GM23338 (cell line): ENCODE results near the gene GPC5. TPM values are rescaled to one million over a fixed set of nuclear protein-coding genes. Genes with fewer than 3 reads are reported as not detected.

Experiments
- ATAC-seq: fragments of 200-7000 bp; cut with Tn5 transposase; 3 replicates; pipeline ENCODE4 v1.9.1; 2020
- DNase-seq: peaks from one replicate; pipeline ENCODE4 v3.0.0-alpha.2; 2015; ENCODE audit warnings: low spot score
- H2AFZ ChIP-seq: fragments of 200-600 bp; sonication (generic); 2 replicates; pipeline ENCODE4 v1.8.0; 2016; ENCODE audit warnings: antibody characterized with exemption, mild to moderate bottlenecking, moderate library complexity
- H3F3A ChIP-seq: fragments of 200-600 bp; sonication (generic); replicated peaks from 2 replicates; pipeline ENCODE4 v1.8.0; 2017; ENCODE audit warnings: antibody characterized with exemption, mixed run types, low read depth
- H3K27ac ChIP-seq: fragments of 200-600 bp; sonication (generic); 2 replicates; pipeline ENCODE4 v1.6.1; 2016; ENCODE audit warnings: low read depth
- H3K27me3 ChIP-seq: fragments of 200-600 bp; sonication (generic); 2 replicates; pipeline ENCODE4 v1.8.0; 2016; ENCODE audit warnings: mild to moderate bottlenecking, mixed run types, moderate library complexity; ENCODE audit not compliant: insufficient read depth
- H3K36me3 ChIP-seq: fragments of 200-600 bp; sonication (generic); 2 replicates; pipeline ENCODE4 v1.8.0; 2016; ENCODE audit warnings: mild to moderate bottlenecking; ENCODE audit not compliant: insufficient read depth
- H3K4me1 ChIP-seq: fragments of 200-600 bp; sonication (generic); 2 replicates; pipeline ENCODE4 v1.8.0; 2016; ENCODE audit warnings: mild to moderate bottlenecking, moderate library complexity; ENCODE audit not compliant: insufficient read depth
- H3K4me2 ChIP-seq: fragments of 200-600 bp; sonication (generic); 2 replicates; pipeline ENCODE4 v1.7.1; 2017; ENCODE audit warnings: mixed run types
- H3K4me3 ChIP-seq: fragments of 200-600 bp; sonication (generic); 2 replicates; pipeline ENCODE4 v1.6.1; 2016; ENCODE audit warnings: mixed run types
- H3K79me2 ChIP-seq: fragments of 200-600 bp; sonication (generic); replicated peaks from 2 replicates; pipeline ENCODE4 v1.8.0; 2017; ENCODE audit warnings: mild to moderate bottlenecking; ENCODE audit not compliant: insufficient read depth
- H3K9me2 ChIP-seq: fragments of 200-600 bp; sonication (generic); 2 replicates; pipeline ENCODE4 v1.8.0; 2017; ENCODE audit not compliant: insufficient read depth
- H4K20me1 ChIP-seq: fragments of 200-600 bp; sonication (generic); replicated peaks from 2 replicates; pipeline ENCODE4 v1.8.0; 2017; ENCODE audit warnings: mild to moderate bottlenecking; ENCODE audit not compliant: insufficient read depth
- H3K27ac Mint-ChIP-seq: 2 replicates; pipeline ENCODE4 v1.8.0; 2020; ENCODE audit warnings: inconsistent platforms, mild to moderate bottlenecking, moderate library complexity, mixed read lengths
- H3K27me3 Mint-ChIP-seq: 3 replicates; pipeline ENCODE4 v1.8.0; 2022; ENCODE audit warnings: low read depth, mild to moderate bottlenecking, moderate library complexity, mixed read lengths, inconsistent platforms; ENCODE audit not compliant: insufficient read depth, poor library complexity
- H3K36me3 Mint-ChIP-seq: 3 replicates; pipeline ENCODE4 v1.8.0; 2021; ENCODE audit warnings: low read depth, mild to moderate bottlenecking, inconsistent platforms, moderate library complexity, mixed read lengths
- H3K4me1 Mint-ChIP-seq: 3 replicates; pipeline ENCODE4 v1.8.0; 2020; ENCODE audit warnings: mild to moderate bottlenecking, inconsistent platforms, mixed read lengths
- H3K4me3 Mint-ChIP-seq: 3 replicates; pipeline ENCODE4 v1.8.0; 2021; ENCODE audit warnings: moderate library complexity, mild to moderate bottlenecking, inconsistent platforms, mixed read lengths
- H3K9me3 Mint-ChIP-seq: 3 replicates; pipeline ENCODE4 v1.8.0; 2020; ENCODE audit warnings: moderate library complexity, mild to moderate bottlenecking, inconsistent platforms, mixed read lengths
- CREB1 ChIP-seq: fragments of 250-450 bp; sonication (Bioruptor Pico); IDR thresholded peaks from 2 replicates; pipeline ENCODE4 v1.5.0; 2020; ENCODE audit warnings: low read depth, mild to moderate bottlenecking, moderate library complexity
- EZH2 ChIP-seq: fragments of 200-600 bp; sonication (generic); IDR thresholded peaks from one replicate; pipeline ENCODE4 v1.8.0; 2017; ENCODE audit warnings: antibody characterized with exemption, mild to moderate bottlenecking, low read depth; ENCODE audit not compliant: unreplicated experiment
- EZH2phosphoT487 ChIP-seq: fragments of 200-600 bp; sonication (generic); IDR thresholded peaks from one replicate; pipeline ENCODE4 v1.8.1; 2018; ENCODE audit warnings: antibody characterized with exemption; ENCODE audit not compliant: unreplicated experiment
- JUNB ChIP-seq: IDR thresholded peaks from one replicate; pipeline ENCODE4 v1.6.1; 2016; ENCODE audit warnings: antibody characterized with exemption; ENCODE audit not compliant: unreplicated experiment
- NANOG ChIP-seq: IDR thresholded peaks from 2 replicates; pipeline ENCODE4 v1.6.1; 2016; ENCODE audit warnings: antibody characterized with exemption, borderline replicate concordance
- POLR2AphosphoS5 ChIP-seq: IDR thresholded peaks from 2 replicates; pipeline ENCODE4 v1.6.1; 2016; ENCODE audit warnings: antibody characterized with exemption, low read depth
- ZNF331 ChIP-seq: fragments of 250-450 bp; sonication (Bioruptor Pico); IDR thresholded peaks from 2 replicates; pipeline ENCODE4 v1.5.0; 2020; ENCODE audit warnings: low read depth, mild to moderate bottlenecking, moderate library complexity
- polyA plus RNA-seq: library from polyadenylated mRNA; unstranded; fragments of >200 nt; fragmentation: Nextera tagmentation; extraction: Ambion mirVana; gene quantifications from 2 replicates; pipeline ENCODE4 v1.2.1, GENCODE V29; 2016
- total RNA-seq: library from RNA; depleted of rRNA; stranded (reverse); fragments of >200 nt; shearing (Covaris generic); gene quantifications from 2 replicates; pipeline ENCODE4 v1.2.3, GENCODE V29; 2014
- TF ChIP-seq, protein P1 (sequence below): IDR thresholded peaks from one replicate; pipeline ENCODE4 v1.6.1; 2018; ENCODE audit warnings: antibody characterized with exemption; ENCODE audit not compliant: unreplicated experiment

The GPC5 gene
- total and polyA plus RNA-seq, 2 experiments from 2014 or later, result 0.95 to 1.1 TPM

DNA sequence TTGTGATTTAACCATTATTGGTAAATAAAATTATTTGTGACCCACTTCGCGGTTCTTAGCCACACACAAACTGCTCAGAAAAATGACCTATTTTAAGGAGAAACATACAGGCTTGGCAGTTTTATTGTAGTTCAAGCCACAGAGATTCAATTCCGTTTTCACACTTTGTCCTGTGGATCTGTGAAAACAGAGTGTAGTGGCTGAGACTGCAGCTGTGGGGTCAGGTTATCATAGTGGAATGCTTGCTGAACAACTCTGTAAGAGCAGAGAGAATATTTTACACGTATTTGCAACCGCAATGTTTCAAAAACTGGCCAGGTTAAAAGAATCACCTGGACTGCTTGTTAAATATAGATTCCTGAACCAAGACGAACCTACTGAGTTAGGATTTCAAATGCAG is 292.5 kb downstream of the GPC5 start (continued):
- no peak for TF ChIP-seq NANOG

DNA sequence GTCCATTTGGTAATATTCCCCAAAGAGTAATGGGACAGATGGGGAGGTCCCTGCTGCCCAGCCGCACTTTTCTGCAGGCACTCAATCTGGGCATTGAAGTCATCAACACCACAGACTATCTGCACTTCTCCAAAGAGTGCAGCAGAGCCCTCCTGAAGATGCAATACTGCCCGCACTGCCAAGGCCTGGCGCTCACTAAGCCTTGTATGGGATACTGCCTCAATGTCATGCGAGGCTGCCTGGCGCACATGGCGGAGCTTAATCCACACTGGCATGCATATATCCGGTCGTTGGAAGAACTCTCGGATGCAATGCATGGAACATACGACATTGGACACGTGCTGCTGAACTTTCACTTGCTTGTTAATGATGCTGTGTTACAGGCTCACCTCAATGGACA is 295.0 kb downstream of the GPC5 start:
- H3K9me3 Mint-ChIP-seq, result no peaks in the 10 kb centered on the region
- DNase-seq (no peak), ATAC-seq (no peak)
- H3F3A ChIP-seq, result no peaks in the 10 kb centered on the region
- H4K20me1 ChIP-seq, result no peaks in the 10 kb centered on the region
- H3K4me1 Mint-ChIP-seq, result no peaks in the 10 kb centered on the region
- no peak overlapping the region for H2AFZ ChIP-seq
- no peaks in the 10 kb centered on the region for H3K9me2 ChIP-seq
- H3K27me3 ChIP-seq, result no peaks in the 10 kb centered on the region
- H3K4me1 ChIP-seq, result no peaks in the 10 kb centered on the region
- H3K27ac Mint-ChIP-seq, result no peak overlapping the region
- no peak overlapping the region for H3K4me2 ChIP-seq
- no peaks in the 10 kb centered on the region for H3K27me3 Mint-ChIP-seq
- no peaks in the 10 kb centered on the region for H3K36me3 Mint-ChIP-seq
- H3K79me2 ChIP-seq, result no peaks in the 10 kb centered on the region
- H3K36me3 ChIP-seq, result no peaks in the 10 kb centered on the region
- no peak for TF ChIP-seq EZH2
- TF ChIP-seq CREB1 (CRISPR knock-in tag), result no peak
- no peak for TF ChIP-seq JUNB
- TF ChIP-seq, protein P1, sequence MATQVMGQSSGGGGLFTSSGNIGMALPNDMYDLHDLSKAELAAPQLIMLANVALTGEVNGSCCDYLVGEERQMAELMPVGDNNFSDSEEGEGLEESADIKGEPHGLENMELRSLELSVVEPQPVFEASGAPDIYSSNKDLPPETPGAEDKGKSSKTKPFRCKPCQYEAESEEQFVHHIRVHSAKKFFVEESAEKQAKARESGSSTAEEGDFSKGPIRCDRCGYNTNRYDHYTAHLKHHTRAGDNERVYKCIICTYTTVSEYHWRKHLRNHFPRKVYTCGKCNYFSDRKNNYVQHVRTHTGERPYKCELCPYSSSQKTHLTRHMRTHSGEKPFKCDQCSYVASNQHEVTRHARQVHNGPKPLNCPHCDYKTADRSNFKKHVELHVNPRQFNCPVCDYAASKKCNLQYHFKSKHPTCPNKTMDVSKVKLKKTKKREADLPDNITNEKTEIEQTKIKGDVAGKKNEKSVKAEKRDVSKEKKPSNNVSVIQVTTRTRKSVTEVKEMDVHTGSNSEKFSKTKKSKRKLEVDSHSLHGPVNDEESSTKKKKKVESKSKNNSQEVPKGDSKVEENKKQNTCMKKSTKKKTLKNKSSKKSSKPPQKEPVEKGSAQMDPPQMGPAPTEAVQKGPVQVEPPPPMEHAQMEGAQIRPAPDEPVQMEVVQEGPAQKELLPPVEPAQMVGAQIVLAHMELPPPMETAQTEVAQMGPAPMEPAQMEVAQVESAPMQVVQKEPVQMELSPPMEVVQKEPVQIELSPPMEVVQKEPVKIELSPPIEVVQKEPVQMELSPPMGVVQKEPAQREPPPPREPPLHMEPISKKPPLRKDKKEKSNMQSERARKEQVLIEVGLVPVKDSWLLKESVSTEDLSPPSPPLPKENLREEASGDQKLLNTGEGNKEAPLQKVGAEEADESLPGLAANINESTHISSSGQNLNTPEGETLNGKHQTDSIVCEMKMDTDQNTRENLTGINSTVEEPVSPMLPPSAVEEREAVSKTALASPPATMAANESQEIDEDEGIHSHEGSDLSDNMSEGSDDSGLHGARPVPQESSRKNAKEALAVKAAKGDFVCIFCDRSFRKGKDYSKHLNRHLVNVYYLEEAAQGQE, result no peak
- no peak for TF ChIP-seq ZNF331 (CRISPR knock-in tag)
- TF ChIP-seq POLR2AphosphoS5, result no peak
- no peak for TF ChIP-seq EZH2phosphoT487
- no peak for TF ChIP-seq NANOG
- H3K27ac ChIP-seq, result no peak overlapping the region
- H3K4me3 ChIP-seq, result no peak overlapping the region
- no peak overlapping the region for H3K4me3 Mint-ChIP-seq

DNA sequence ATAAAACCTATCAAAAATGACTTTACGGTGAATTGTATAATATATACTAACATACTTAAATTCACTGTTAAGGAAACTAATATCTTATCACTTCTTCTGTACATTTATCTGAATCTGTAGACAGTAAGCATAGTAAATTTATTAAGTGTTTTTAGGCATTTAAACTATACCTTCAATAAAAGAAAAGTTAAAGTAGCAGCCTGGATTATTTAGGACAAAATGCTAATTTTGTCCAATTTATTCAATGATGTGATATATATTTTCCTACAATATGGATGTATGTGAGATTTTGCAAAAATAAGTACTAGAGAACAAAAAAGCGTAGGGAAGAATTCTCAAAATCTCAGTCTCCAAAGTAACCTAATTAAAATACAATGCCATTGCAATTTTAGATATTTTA is 299.9 kb downstream of the GPC5 start:
- H3K36me3 Mint-ChIP-seq, result no peaks in the 10 kb centered on the region
- H3K27ac ChIP-seq, result no peak overlapping the region
- no peaks in the 10 kb centered on the region for H4K20me1 ChIP-seq
- TF ChIP-seq EZH2 (no peak), EZH2phosphoT487 (no peak), ZNF331 (CRISPR knock-in tag) (no peak)
- TF ChIP-seq, protein P1, result no peak
- no peaks in the 10 kb centered on the region for H3K9me3 Mint-ChIP-seq
- DNase-seq (no peak), ATAC-seq (no peak)
- H3K79me2 ChIP-seq, result no peaks in the 10 kb centered on the region
- H3K4me3 Mint-ChIP-seq, result no peak overlapping the region
- H3K36me3 ChIP-seq, result no peaks in the 10 kb centered on the region
- no peaks in the 10 kb centered on the region for H3K27me3 ChIP-seq
- H3K4me2 ChIP-seq, result no peak overlapping the region
- no peaks in the 10 kb centered on the region for H3F3A ChIP-seq
- no peaks in the 10 kb centered on the region for H3K4me1 Mint-ChIP-seq
- no peak overlapping the region for H3K27ac Mint-ChIP-seq
- no peaks in the 10 kb centered on the region for H3K27me3 Mint-ChIP-seq
- H3K9me2 ChIP-seq, result no peaks in the 10 kb centered on the region
- H2AFZ ChIP-seq, result no peak overlapping the region
- no peaks in the 10 kb centered on the region for H3K4me1 ChIP-seq
- H3K4me3 ChIP-seq, result no peak overlapping the region
